Adrenal gland (tissue), 12 donors: ENCODE data around the gene OSBPL10. TPM values are rescaled to one million over a fixed set of nuclear protein-coding genes. Genes with fewer than 3 reads are reported as not detected.

Experiments
- DNase-seq, 7 donors: peaks; one replicate each; pipeline ENCODE4 v3.0.0-alpha.2; 2019 to 2020
- H3K27ac ChIP-seq, 5 donors: fragments of 200-600 bp; sonication (generic) in 4 of 5; 1 replicate in 3 of 5; 2 replicates in 2 of 5; pipeline versions ENCODE4 v1.5.1 to v1.8.0; 2016 to 2020; ENCODE audit warnings: mild to moderate bottlenecking in 1 of 5
- H3K27me3 ChIP-seq: fragments of 200-600 bp; 2 replicates; pipeline ENCODE4 v1.8.0; 2021
- H3K36me3 ChIP-seq, 2 donors: fragments of 200-600 bp; replicated peaks in 1 of 2; 1 replicate in 1 of 2; 2 replicates in 1 of 2; pipeline versions ENCODE4 v1.5.1 to v1.8.0; 2018 to 2022
- H3K4me1 ChIP-seq, 2 donors: fragments of 200-600 bp; replicated peaks in 1 of 2; 1 replicate in 1 of 2; 2 replicates in 1 of 2; pipeline versions ENCODE4 v1.5.1 to v1.8.0; 2018 to 2021
- H3K4me3 ChIP-seq, 4 donors: fragments of 200-600 bp; sonication (generic) in 3 of 4; one replicate each; pipeline ENCODE4 v1.5.1; 2016 to 2018
- H3K9me3 ChIP-seq, 3 donors: fragments of 200-600 bp; sonication (generic) in 1 of 3; replicated peaks in 1 of 3; 1 replicate in 2 of 3; 2 replicates in 1 of 3; pipeline versions ENCODE4 v1.5.1 to v1.8.0; 2016 to 2021
- POLR2A ChIP-seq, 2 donors: fragments of 450-650 bp; IDR thresholded peaks; one replicate each; pipeline ENCODE4 v1.6.1; 2017; ENCODE audit warnings: antibody characterized with exemption in 2 of 2, mild to moderate bottlenecking in 2 of 2, moderate library complexity in 1 of 2
- WGBS, 4 donors: extraction: QIAGEN DNeasy Blood & Tissue Kit in 2 of 4; methylation state at CpG; one replicate each; pipeline versions ENCODE4 v1.1.5 to v1.1.7; 2013 to 2017; 5-methylcytosine and 5-hydroxymethylcytosine counted together
- intact Hi-C, 2 donors: fragments of 100-400 bp; cut with DNase I; formaldehyde crosslinking; loops; one replicate each; pipeline versions ENCODE4 v1.14.1 to v1.15.0; 2022 to 2023
- polyA plus RNA-seq, 3 donors: library from polyadenylated mRNA; stranded (reverse); fragments of 200-250 nt in 2 of 3; fragments of 350-450 nt in 1 of 3; fragmentation: Illumina TruSeq in 1 of 3; extraction: RNeasy Lipid Tissue Mini Kit (QIAGEN cat#74804) in 1 of 3; gene quantifications; one replicate each; pipeline ENCODE4 v1.2.3, GENCODE V29; 2013 to 2014
- total RNA-seq, 9 donors: library from RNA; depleted of rRNA in 4 of 9; stranded (reverse); fragments of >200 nt in 4 of 9; fragments of 120-200 nt in 1 of 9; fragmentation: NEBNext Ultra II Directional in 1 of 9; extraction: Animal tissue kit (Norgen Biotek cat#: 25700) in 1 of 9; gene quantifications; one replicate each; pipeline versions ENCODE4 v1.1.0 to v1.2.4, GENCODE V29; 2013 to 2023
- TF ChIP-seq, protein P1 (sequence below), 6 experiments: fragments of 450-650 bp in 4 of 6; fragments of 200-600 bp in 2 of 6; sonication (generic) in 1 of 6; IDR thresholded peaks; 1 replicate in 5 of 6; 2 replicates in 1 of 6; pipeline versions ENCODE4 v1.5.1 to v1.8.0; 2016 to 2021; ENCODE audit warnings: antibody characterized with exemption in 6 of 6, mild to moderate bottlenecking in 2 of 6, moderate library complexity in 1 of 6
- donor health status: healthy with polysubstance abuse.
- donor health status: Bipolar disorder and iron deficiency.
- donor health status: DM: yes; HTN: yes; CAD: no.
- donor health status: DM: no; HTN: no; CAD: no.
- donor health status: DM: no; HTN: no; CAD: no.
- donor health status: DM: yes; HTN: yes; CAD: no.

OSBPL10 gene
- total and polyA plus RNA-seq, 12 donors, result 2.0 to 55.6 (median 9.4) TPM

DNA sequence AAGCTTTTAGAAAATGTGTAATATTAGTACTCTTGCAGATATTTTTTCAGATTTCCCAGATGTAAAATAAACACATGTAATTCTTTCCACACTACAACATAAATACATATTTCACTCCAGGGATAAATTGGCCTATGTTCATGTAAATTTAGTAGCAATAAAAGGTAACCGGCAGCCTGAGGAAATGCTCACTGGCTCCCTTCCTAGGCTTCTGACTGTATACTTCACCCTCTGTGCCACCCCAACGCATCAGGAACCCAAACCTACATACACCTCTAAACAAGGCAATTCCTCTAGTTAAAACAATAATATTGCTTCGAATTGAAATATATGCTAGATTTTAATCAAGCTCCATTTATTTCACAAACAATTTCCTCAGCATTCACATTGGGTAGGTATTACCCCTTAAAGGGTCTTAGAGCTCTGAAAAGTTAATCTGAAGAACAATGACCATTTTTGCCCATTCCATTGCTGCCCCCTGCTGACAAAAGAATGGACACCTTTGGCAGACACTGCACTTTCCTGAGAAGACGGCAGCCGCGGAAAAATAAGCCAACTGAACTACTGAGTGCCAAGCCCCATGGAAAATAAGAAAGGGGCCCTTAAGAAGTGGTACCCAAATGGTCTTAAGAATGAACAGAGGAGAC is 212.5 kb downstream of the OSBPL10 start:
- intact Hi-C loops, result no loop called here
- TF ChIP-seq, protein P1, sequence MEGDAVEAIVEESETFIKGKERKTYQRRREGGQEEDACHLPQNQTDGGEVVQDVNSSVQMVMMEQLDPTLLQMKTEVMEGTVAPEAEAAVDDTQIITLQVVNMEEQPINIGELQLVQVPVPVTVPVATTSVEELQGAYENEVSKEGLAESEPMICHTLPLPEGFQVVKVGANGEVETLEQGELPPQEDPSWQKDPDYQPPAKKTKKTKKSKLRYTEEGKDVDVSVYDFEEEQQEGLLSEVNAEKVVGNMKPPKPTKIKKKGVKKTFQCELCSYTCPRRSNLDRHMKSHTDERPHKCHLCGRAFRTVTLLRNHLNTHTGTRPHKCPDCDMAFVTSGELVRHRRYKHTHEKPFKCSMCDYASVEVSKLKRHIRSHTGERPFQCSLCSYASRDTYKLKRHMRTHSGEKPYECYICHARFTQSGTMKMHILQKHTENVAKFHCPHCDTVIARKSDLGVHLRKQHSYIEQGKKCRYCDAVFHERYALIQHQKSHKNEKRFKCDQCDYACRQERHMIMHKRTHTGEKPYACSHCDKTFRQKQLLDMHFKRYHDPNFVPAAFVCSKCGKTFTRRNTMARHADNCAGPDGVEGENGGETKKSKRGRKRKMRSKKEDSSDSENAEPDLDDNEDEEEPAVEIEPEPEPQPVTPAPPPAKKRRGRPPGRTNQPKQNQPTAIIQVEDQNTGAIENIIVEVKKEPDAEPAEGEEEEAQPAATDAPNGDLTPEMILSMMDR (IDR thresholded peaks at IDR 0.05), result peak; percentile 59 to 74 (median 66)
- TF ChIP-seq POLR2A (IDR thresholded peaks at IDR 0.05), result no peak
- Histone ChIP-seq H3K36me3 (no peaks in the 10 kb centered on the region), H3K27ac (no peak overlapping the region), H3K9me3 (no peaks in the 10 kb centered on the region), H3K4me1 (no peaks in the 10 kb centered on the region), H3K27me3 (no peaks in the 10 kb centered on the region), H3K4me3 (no peak overlapping the region)
- WGBS, 4 donors, result 34 to 41% (median 36%) methylated on average over 6 of the region's 6 CpGs
- DNase-seq, result peak; percentile 54 to 83 (median 68)

DNA sequence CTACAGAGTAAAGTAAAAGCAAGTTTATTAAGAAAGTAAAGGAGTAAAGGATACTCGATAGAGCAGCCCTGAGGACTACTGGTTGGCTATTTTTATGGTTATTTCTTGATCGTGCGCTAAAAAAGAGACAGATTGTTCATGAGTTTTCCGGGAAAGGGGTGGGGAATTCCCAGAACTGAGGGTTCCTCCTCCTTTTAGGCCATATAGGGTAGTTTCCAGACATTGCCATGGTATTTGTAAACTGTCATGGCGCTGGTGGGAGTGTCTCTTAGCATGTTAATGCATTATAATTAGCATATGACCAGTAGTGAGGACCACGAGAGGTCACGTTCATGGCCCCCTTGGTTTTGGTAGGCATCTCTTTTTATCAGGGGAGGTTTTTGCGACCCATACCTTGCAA is 213.1 kb downstream of the OSBPL10 start:
- no peak overlapping the region for H3K27ac ChIP-seq
- DNase-seq, result no peak
- no peaks in the 10 kb centered on the region for H3K9me3 ChIP-seq
- no peaks in the 10 kb centered on the region for H3K27me3 ChIP-seq
- intact Hi-C loops, result no loop called here
- no peaks in the 10 kb centered on the region for H3K36me3 ChIP-seq
- H3K4me3 ChIP-seq, result no peak overlapping the region
- WGBS, 4 donors, result 89 to 97% (median 92%) methylated on average over 8 of the region's 8 CpGs
- H3K4me1 ChIP-seq, result no peaks in the 10 kb centered on the region
- no peak for TF ChIP-seq POLR2A (IDR thresholded peaks at IDR 0.05)

DNA sequence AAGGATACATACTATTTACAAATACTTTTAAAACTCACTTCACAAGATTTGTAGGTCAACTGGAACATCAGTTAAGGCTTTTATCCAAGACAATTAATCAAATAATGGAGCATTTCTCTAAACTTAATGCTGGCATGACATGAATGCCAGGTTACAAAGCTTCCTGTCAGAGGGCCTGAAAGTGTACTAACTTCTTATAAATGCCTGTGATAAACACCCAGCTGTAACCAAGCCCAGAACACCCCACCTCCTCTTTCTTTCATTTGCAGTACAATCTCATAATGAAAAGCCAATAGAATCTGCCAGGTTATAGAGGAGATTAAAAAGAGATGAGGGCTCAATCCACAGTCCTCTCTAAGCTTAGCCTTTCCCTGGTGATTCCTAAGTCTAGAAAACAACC is 214.4 kb downstream of the OSBPL10 start:
- TF ChIP-seq, protein P1 (IDR thresholded peaks at IDR 0.05), result no peak
- TF ChIP-seq POLR2A (IDR thresholded peaks at IDR 0.05), result no peak
- no peak overlapping the region for H3K27ac ChIP-seq
- intact Hi-C loops, result no loop called here
- H3K9me3 ChIP-seq, result no peaks in the 10 kb centered on the region
- no peaks in the 10 kb centered on the region for H3K4me1 ChIP-seq
- H3K4me3 ChIP-seq, result no peak overlapping the region
- no peaks in the 10 kb centered on the region for H3K27me3 ChIP-seq
- no peaks in the 10 kb centered on the region for H3K36me3 ChIP-seq
- DNase-seq, result no peak

DNA sequence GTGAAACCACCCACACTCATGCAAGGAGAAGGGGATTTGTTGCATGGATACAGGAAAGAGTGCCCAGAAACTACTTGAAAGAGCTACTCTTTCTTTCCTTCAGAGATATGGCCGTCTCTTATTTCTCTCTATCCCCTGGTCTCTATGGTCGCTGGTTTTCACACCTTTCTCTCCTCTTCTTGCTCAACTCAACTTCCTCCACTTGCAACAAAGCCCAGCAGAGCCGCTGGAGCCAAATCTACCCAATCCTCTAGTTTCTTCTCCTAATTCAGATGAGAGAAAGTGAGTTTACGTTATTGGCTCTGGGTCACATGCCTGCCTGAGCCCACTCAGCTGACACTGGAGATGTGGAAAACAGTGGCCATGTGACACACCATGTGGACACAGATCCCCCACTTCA is 215.2 kb downstream of the OSBPL10 start:
- H3K4me3 ChIP-seq, result no peak overlapping the region
- no peaks in the 10 kb centered on the region for H3K4me1 ChIP-seq
- 67 to 94% (median 91%) methylated on average over 3 to 4 of the region's 4 CpGs for WGBS, 4 donors
- no peaks in the 10 kb centered on the region for H3K27me3 ChIP-seq
- H3K27ac ChIP-seq, result no peak overlapping the region
- intact Hi-C loops, result no loop called here
- H3K9me3 ChIP-seq, result no peaks in the 10 kb centered on the region
- no peak for DNase-seq
- H3K36me3 ChIP-seq, result no peaks in the 10 kb centered on the region
- TF ChIP-seq, protein P1 (IDR thresholded peaks at IDR 0.05), result no peak
- no peak for TF ChIP-seq POLR2A (IDR thresholded peaks at IDR 0.05)

DNA sequence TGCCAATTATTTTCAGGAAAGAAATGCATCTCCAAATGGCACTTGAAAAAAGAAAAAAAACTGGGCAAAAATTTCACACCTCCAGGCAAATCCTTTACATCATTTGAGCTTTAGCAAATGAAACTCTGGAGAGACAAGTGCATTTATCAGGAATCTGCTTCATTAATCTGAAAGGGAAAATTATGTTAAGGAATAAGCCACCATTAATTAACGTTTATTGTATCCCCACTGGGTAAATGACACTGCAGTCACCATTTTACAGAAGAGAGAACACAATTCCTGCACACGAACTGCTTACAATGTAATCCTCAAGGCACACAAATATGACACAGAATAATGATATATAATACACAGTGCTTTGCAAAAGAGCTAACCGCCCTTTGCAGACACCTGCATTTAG is 217.3 kb downstream of the OSBPL10 start:
- Histone ChIP-seq H3K27ac (no peak overlapping the region), H3K27me3 (no peaks in the 10 kb centered on the region), H3K36me3 (no peaks in the 10 kb centered on the region), H3K4me1 (no peaks in the 10 kb centered on the region), H3K9me3 (no peaks in the 10 kb centered on the region), H3K4me3 (no peak overlapping the region)
- TF ChIP-seq, protein P1 (IDR thresholded peaks at IDR 0.05), result no peak
- no peak for DNase-seq
- 81 to 89% (median 84%) methylated on average over 3 of the region's 3 CpGs for WGBS, 4 donors
- intact Hi-C loops, result no loop called here
